Endothelial cell of umbilical vein (primary cell): ENCODE data around the gene GJA10.

Source experiments
- CTCF ChIP-seq, 2 donors: IDR thresholded peaks; 1 replicate in 1 of 2; 2 replicates in 1 of 2; pipeline ENCODE4 v1.5.1; 2011; ENCODE audit warnings: low read length in 2 of 2, mild to moderate bottlenecking in 2 of 2, moderate library complexity in 2 of 2, control low read depth in 1 of 2, inconsistent platforms in 1 of 2, low read depth in 1 of 2; ENCODE audit not compliant: insufficient read depth in 1 of 2; ENCODE audit errors: extremely low read depth in 1 of 2
- EZH2 ChIP-seq: IDR thresholded peaks from 2 replicates; pipeline ENCODE4 v1.6.1; 2012; ENCODE audit warnings: borderline replicate concordance, low read depth, mild to moderate bottlenecking, moderate library complexity, low read length, inconsistent platforms; ENCODE audit not compliant: severe bottlenecking

- no peak for TF ChIP-seq EZH2
- no peak for TF ChIP-seq CTCF (IDR thresholded peaks at IDR 0.05; ENCODE audit: extremely low read depth in 1 of 2, insufficient read depth in 1 of 2, low read depth in 1 of 2, low read length in 2 of 2)
Measured at GRCh38 chr6:89917216-89917615, 22.9 kb downstream of the GJA10 start.
